BJ (cell line): ENCODE results near the gene SLC12A1. TPM values are rescaled to one million over a fixed set of nuclear protein-coding genes. Genes with fewer than 3 reads are reported as not detected.

Experiments used
- CTCF ChIA-PET: fragments of 350-600 bp; formaldehyde crosslinking; extraction: SDS; loops from one replicate; lab custom pipeline; 2021; ENCODE audit warnings: antibody characterized with exemption, inconsistent platforms; lab: Yijun Ruan, JAX
- POLR2A ChIA-PET: fragments of 300-600 bp; sonication (Branson Sonifier 250); formaldehyde crosslinking; extraction: SDS; loops from one replicate; lab custom pipeline; 2021; ENCODE audit warnings: antibody characterized with exemption; lab: Charles Lee
- DNase-seq: peaks from one replicate; pipeline ENCODE4 v3.0.0-alpha.2; 2011; ENCODE audit warnings: low read depth
- H3K27me3 ChIP-seq: 2 replicates; pipeline ENCODE4 v1.6.0; 2011; ENCODE audit warnings: low read length; ENCODE audit not compliant: control insufficient read depth, insufficient read depth
- H3K36me3 ChIP-seq: 2 replicates; pipeline ENCODE4 v1.5.1; 2011; ENCODE audit warnings: low read length; ENCODE audit not compliant: control insufficient read depth, insufficient read depth
- H3K4me3 ChIP-seq: 2 replicates; pipeline ENCODE4 v1.5.1; 2011; ENCODE audit warnings: low read depth, mild to moderate bottlenecking, control low read depth, low read length
- CTCF ChIP-seq: IDR thresholded peaks from 2 replicates; pipeline ENCODE4 v1.5.1; 2011; ENCODE audit warnings: low read depth, mild to moderate bottlenecking, control low read depth, inconsistent platforms, low read length, moderate library complexity; ENCODE audit not compliant: insufficient read depth
- polyA plus RNA-seq: library from polyadenylated mRNA; depleted of rRNA; stranded (reverse); fragments of >200 nt; gene quantifications from 2 replicates; pipeline ENCODE4 v1.2.3, GENCODE V29; 2011

SLC12A1 gene
- polyA plus RNA-seq, 1 experiment, result not detected

GRCh38 chr15:48292458-48292857 lies 86.4 kb downstream of the SLC12A1 start:
- H3K36me3 ChIP-seq, result no peaks in the 10 kb centered on the region
- no peak for DNase-seq
- H3K27me3 ChIP-seq, result no peaks in the 10 kb centered on the region
- H3K4me3 ChIP-seq, result no peak overlapping the region
- TF ChIP-seq CTCF, result no peak
- CTCF ChIA-PET, result no interaction called here
- POLR2A ChIA-PET, result no interaction called here

DNA sequence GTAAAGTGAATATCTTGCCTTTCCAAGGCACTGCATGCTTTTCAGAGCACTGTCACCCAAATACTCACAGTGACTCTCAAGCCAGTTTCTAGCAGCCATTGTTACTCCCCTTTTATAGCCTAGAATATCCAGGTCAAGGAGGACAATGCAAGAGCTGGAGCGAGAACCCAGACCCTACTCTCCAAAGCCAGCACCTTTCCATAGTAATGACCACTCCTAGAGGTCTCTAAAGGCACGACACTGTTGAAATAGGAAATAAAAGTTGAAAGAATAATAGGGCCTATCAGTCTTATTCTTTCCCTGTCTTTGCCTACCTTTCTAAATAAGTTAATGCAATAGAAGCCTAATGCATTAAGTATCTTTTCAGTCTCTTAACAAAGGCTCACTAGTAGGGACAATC lies 91.6 kb downstream of the SLC12A1 start:
- Histone ChIP-seq H3K4me3 (no peak overlapping the region), H3K27me3 (no peaks in the 10 kb centered on the region), H3K36me3 (no peaks in the 10 kb centered on the region)
- ChIA-PET CTCF (interaction anchor here (1.2 to 3.8 kb wide), 2 partner anchors 12 to 16 kb away, joined by 4 to 21 read pairs; no protein-coding TSS in a partner anchor), POLR2A (no interaction called here)
- DNase-seq, result no peak
- no peak for TF ChIP-seq CTCF

GRCh38 chr15:48298914-48299313 lies 92.8 kb downstream of the SLC12A1 start:
- Histone ChIP-seq H3K36me3 (no peaks in the 10 kb centered on the region), H3K4me3 (no peak overlapping the region), H3K27me3 (no peaks in the 10 kb centered on the region)
- DNase-seq, result no peak
- CTCF ChIA-PET, result interaction anchor here (3.8 kb wide), 1 partner anchor 13 kb away, joined by 21 read pairs; no protein-coding TSS in a partner anchor
- TF ChIP-seq CTCF, result no peak
- POLR2A ChIA-PET, result no interaction called here

DNA sequence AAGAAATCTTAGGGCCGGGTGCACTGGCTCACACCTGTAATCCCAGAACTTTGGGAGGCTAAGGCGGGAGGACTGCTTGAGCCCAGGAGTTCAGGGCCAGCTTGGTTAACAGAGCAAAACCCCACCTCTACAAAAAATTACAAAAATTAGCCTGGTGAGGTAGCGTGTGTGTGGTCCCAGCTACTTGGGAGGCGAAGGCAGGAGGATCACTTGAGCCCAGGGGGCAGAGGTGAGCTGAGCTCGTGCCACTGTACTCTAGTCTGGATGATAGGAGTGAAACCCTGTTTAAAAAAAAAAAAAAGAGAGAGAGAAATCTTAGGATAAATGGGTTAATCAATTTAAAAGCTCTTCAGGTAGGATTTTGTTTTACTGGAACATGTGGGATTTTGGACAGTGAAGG lies 93.9 kb downstream of the SLC12A1 start:
- DNase-seq, result no peak
- Histone ChIP-seq H3K27me3 (no peaks in the 10 kb centered on the region), H3K4me3 (no peak overlapping the region), H3K36me3 (no peaks in the 10 kb centered on the region)
- no peak for TF ChIP-seq CTCF
- ChIA-PET CTCF (interaction anchor here (0.6 to 3.8 kb wide), 2 partner anchors 12 to 14 kb away, joined by 3 to 21 read pairs; no protein-coding TSS in a partner anchor), POLR2A (no interaction called here)

DNA sequence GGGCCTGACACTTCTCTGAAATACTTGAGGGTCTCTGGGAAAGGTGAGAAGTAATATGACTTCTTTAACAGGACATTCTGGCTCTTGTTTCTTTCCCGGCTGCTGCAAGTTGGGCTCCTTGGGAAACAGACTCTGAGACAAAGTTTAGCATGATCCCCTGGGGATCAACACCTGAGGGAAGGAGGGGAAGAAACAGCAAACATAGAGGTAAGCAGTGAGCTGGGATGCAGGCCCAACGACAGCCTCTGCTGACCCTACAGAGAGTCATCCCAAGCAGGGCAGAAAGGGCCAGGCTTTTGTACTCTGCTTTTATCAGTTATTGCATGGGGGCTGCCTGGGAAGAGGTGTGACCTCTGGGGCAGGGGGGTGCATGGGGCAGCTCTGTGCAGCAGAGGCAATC lies 98.3 kb downstream of the SLC12A1 start:
- Histone ChIP-seq H3K4me3 (no peak overlapping the region), H3K27me3 (no peaks in the 10 kb centered on the region), H3K36me3 (no peaks in the 10 kb centered on the region)
- DNase-seq, result no peak
- POLR2A ChIA-PET, result no interaction called here
- TF ChIP-seq CTCF, result no peak
- CTCF ChIA-PET, result no interaction called here
